CD4-positive, alpha-beta T cell treated with Interleukin-17A for 4 hours (primary cell): Measurements from ENCODE around the gene TAF5L.
"Not testable (repeated sequence)": the region's sequence is repeated elsewhere in the genome, so short reads cannot be mapped to it uniquely, and the experiment has no call there.

Experiments used
- DNase-seq: peaks from one replicate; pipeline ENCODE4 v3.0.0-alpha.2; 2020; ENCODE audit warnings: mixed read lengths

TAF5L gene

GRCh38 chr1:229563701-229564100, 62.2 kb downstream of the TAF5L start:
- DNase-seq = no peak

GRCh38 chr1:229563241-229563640, 62.7 kb downstream of the TAF5L start:
- DNase-seq = no peak

- DNase-seq = no peak
Measured at GRCh38 chr1:229562686-229563085, 63.2 kb downstream of the TAF5L start.

GRCh38 chr1:229561141-229561540, 64.8 kb downstream of the TAF5L start:
- no peak for DNase-seq

- not testable (repeated sequence) for DNase-seq
Measured at GRCh38 chr1:229560124-229560523, 65.8 kb downstream of the TAF5L start.

GRCh38 chr1:229559336-229559801, 66.6 kb downstream of the TAF5L start:
- not testable (repeated sequence) for DNase-seq

- DNase-seq = peak; percentile 93
Measured at GRCh38 chr1:229558460-229559335, 67.2 kb downstream of the TAF5L start, which contains the start of gene ABCB10. TSS of gene ABCB10 (minus strand) at chr1:229558707. CDS start at chr1:229558652, 55 bp downstream.

- DNase-seq = peak; percentile 48
Measured at GRCh38 chr1:229557913-229558414, 68.0 kb downstream of the TAF5L start.

- DNase-seq = peak; percentile 32
Measured at GRCh38 chr1:229557200-229557850, 68.6 kb downstream of the TAF5L start.

- no peak for DNase-seq
Measured at GRCh38 chr1:229554886-229555621, 70.9 kb downstream of the TAF5L start.

- DNase-seq = no peak
Measured at GRCh38 chr1:229553621-229554130, 72.2 kb downstream of the TAF5L start.

- DNase-seq = no peak
Measured at GRCh38 chr1:229552732-229553131, 73.2 kb downstream of the TAF5L start.

- DNase-seq = no peak
Measured at GRCh38 chr1:229550812-229551567, 74.9 kb downstream of the TAF5L start.

- no peak for DNase-seq
Measured at GRCh38 chr1:229547542-229547941, 78.4 kb downstream of the TAF5L start.

- DNase-seq = no peak
Measured at GRCh38 chr1:229544587-229544986, 81.3 kb downstream of the TAF5L start.
